Stimulated activated CD4-positive, alpha-beta T cell treated with anti-CD3 and anti-CD28 coated beads, TNF-alpha, amount 100 ng/mL, for 4 hours (primary cell): ENCODE measurements around the gene GRK1.

Source experiments
- DNase-seq, 3 experiments: peaks; one replicate each; pipeline ENCODE4 v3.0.0-alpha.2; 2020; ENCODE audit warnings: low read depth in 3 of 3

GRK1 gene

GRCh38 chr13:113665597-113666328 is 1.3 kb upstream of the GRK1 start:
- DNase-seq = no peak

- no peak for DNase-seq
Observed at GRCh38 chr13:113666329-113666670, 719 bp upstream of the GRK1 start.

GRCh38 chr13:113667771-113668490 is 912 bp downstream of the GRK1 start:
- DNase-seq = no peak

GRCh38 chr13:113668491-113668971 is 1.5 kb downstream of the GRK1 start:
- no peak for DNase-seq

GRCh38 chr13:113669231-113669754 is 2.3 kb downstream of the GRK1 start:
- DNase-seq = no peak

GRCh38 chr13:113669755-113670341 is 2.8 kb downstream of the GRK1 start:
- DNase-seq = no peak

- DNase-seq = no peak
Observed at GRCh38 chr13:113670541-113670940, 3.5 kb downstream of the GRK1 start.

GRCh38 chr13:113671066-113672001 is 4.3 kb downstream of the GRK1 start:
- no peak for DNase-seq

- DNase-seq = no peak
Observed at GRCh38 chr13:113672002-113672651, 5.1 kb downstream of the GRK1 start.

- DNase-seq = no peak
Observed at GRCh38 chr13:113722921-113723320, 55.9 kb downstream of the GRK1 start.

- DNase-seq = no peak
Observed at GRCh38 chr13:113723410-113724015, 56.5 kb downstream of the GRK1 start.

- no peak for DNase-seq
Observed at GRCh38 chr13:113724016-113724758, 57.2 kb downstream of the GRK1 start.

- DNase-seq = peak; percentile 81 to 86 (median 86)
Observed at GRCh38 chr13:113724780-113725315, 57.8 kb downstream of the GRK1 start.

- peak in 2 of 3 experiments; percentile 26 to 63 for DNase-seq
Observed at GRCh38 chr13:113725329-113726105, 58.5 kb downstream of the GRK1 start.

GRCh38 chr13:113726106-113726821 is 59.2 kb downstream of the GRK1 start:
- peak; percentile 21 to 23 (median 23) for DNase-seq

- DNase-seq = no peak
Observed at GRCh38 chr13:113726961-113727411, 60.0 kb downstream of the GRK1 start.

- no peak for DNase-seq
Observed at GRCh38 chr13:113728571-113729054, 61.6 kb downstream of the GRK1 start.
